Measurements from ENCODE around the gene NEDD8. TPM values are rescaled to one million over a fixed set of nuclear protein-coding genes. Genes with fewer than 3 reads are reported as not detected.
A peak's percentile ranks its signal among the peaks of the same experiment; 100 is the strongest.

The NEDD8 gene
- total RNA-seq, 1 donor from 2014 or later = 251 TPM

GRCh38 chr14:24236689-24237462, 4.7 kb upstream of the NEDD8 start:
- peak overlapping the region; percentile 53 for H3K27ac Mint-ChIP-seq (ENCODE audit: unreplicated experiment)
- H3K4me3 Mint-ChIP-seq (ENCODE audit: unreplicated experiment) = no peak overlapping the region
- H3K27me3 Mint-ChIP-seq (ENCODE audit: low read depth, unreplicated experiment) = no peaks in the 10 kb centered on the region

GRCh38 chr14:24235804-24236688, 3.9 kb upstream of the NEDD8 start:
- no peak overlapping the region for H3K4me2 ChIP-seq (ENCODE audit: low read length)
- no peak overlapping the region for H3K9ac ChIP-seq (ENCODE audit: low read length)
- H3K79me2 ChIP-seq (ENCODE audit: insufficient read depth, low read length) = peaks cover 79% of the 10 kb centered on the region
- H3K27ac ChIP-seq (ENCODE audit: low read depth, low read length) = no peak overlapping the region
- FAIRE-seq = no peak
- peak overlapping the region; percentile 17 for H3K4me3 Mint-ChIP-seq (ENCODE audit: unreplicated experiment)
- no peaks in the 10 kb centered on the region for H3K27me3 Mint-ChIP-seq (ENCODE audit: low read depth, unreplicated experiment)
- H4K20me1 ChIP-seq (ENCODE audit: insufficient read depth, low read length) = peaks cover 18% of the 10 kb centered on the region
- H3K36me3 ChIP-seq (ENCODE audit: insufficient read depth, low read length) = peaks cover 51% of the 10 kb centered on the region
- H2AFZ ChIP-seq (ENCODE audit: low read depth, low read length) = no peak overlapping the region
- H3K4me1 ChIP-seq (ENCODE audit: insufficient read depth, low read length) = peaks cover 32% of the 10 kb centered on the region
- no peak overlapping the region for H3K4me3 ChIP-seq (ENCODE audit: insufficient read depth, low read depth, low read length)
- no peak for DNase-seq (ENCODE audit: low read depth)
- no peak overlapping the region for H3K27ac Mint-ChIP-seq (ENCODE audit: unreplicated experiment)
- H3K36me3 Mint-ChIP-seq (ENCODE audit: low read depth, unreplicated experiment) = peaks cover 39% of the 10 kb centered on the region
- TF ChIP-seq CTCF (IDR thresholded peaks at IDR 0.05; ENCODE audit: insufficient read depth, low read depth, low read length) = no peak
- no peaks in the 10 kb centered on the region for H3K9me3 ChIP-seq (ENCODE audit: insufficient read depth, low read depth, low read length)
- H3K27me3 ChIP-seq (ENCODE audit: insufficient read depth, low read length) = no peaks in the 10 kb centered on the region
- no peaks in the 10 kb centered on the region for H3K9me3 Mint-ChIP-seq (ENCODE audit: unreplicated experiment)
- H3K4me1 Mint-ChIP-seq (ENCODE audit: low read depth, unreplicated experiment) = peaks cover 49% of the 10 kb centered on the region

More at GRCh38 chr14:24236689-24237462, 4.7 kb upstream of the NEDD8 start:
- DNase-seq (ENCODE audit: low read depth) (no peak), FAIRE-seq (no peak)
- Histone ChIP-seq H3K27me3 (ENCODE audit: insufficient read depth, low read length) (no peaks in the 10 kb centered on the region), H3K79me2 (ENCODE audit: insufficient read depth, low read length) (peaks cover 79% of the 10 kb centered on the region), H3K27ac (ENCODE audit: low read depth, low read length) (no peak overlapping the region), H2AFZ (ENCODE audit: low read depth, low read length) (no peak overlapping the region), H3K4me2 (ENCODE audit: low read length) (no peak overlapping the region), H3K36me3 (ENCODE audit: insufficient read depth, low read length) (peaks cover 52% of the 10 kb centered on the region), H3K9me3 (ENCODE audit: insufficient read depth, low read depth, low read length) (no peaks in the 10 kb centered on the region), H4K20me1 (ENCODE audit: insufficient read depth, low read length) (peaks cover 24% of the 10 kb centered on the region), H3K4me1 (ENCODE audit: insufficient read depth, low read length) (peaks cover 38% of the 10 kb centered on the region), H3K9ac (ENCODE audit: low read length) (no peak overlapping the region), H3K4me3 (ENCODE audit: insufficient read depth, low read depth, low read length) (no peak overlapping the region)
- Mint-ChIP-seq H3K9me3 (ENCODE audit: unreplicated experiment) (no peaks in the 10 kb centered on the region), H3K36me3 (ENCODE audit: low read depth, unreplicated experiment) (peaks cover 39% of the 10 kb centered on the region), H3K4me1 (ENCODE audit: low read depth, unreplicated experiment) (peaks cover 50% of the 10 kb centered on the region)
- TF ChIP-seq CTCF (IDR thresholded peaks at IDR 0.05; ENCODE audit: insufficient read depth, low read depth, low read length) (no peak), EZH2 (IDR thresholded peaks at IDR 0.05; ENCODE audit: insufficient read depth, low read length) (no peak)

Data from astrocyte (in vitro differentiated cells and primary cell).